Adrenal gland (tissue), 5 donors: ENCODE measurements around the gene HYCC1.

Experiments used
- CTCF ChIP-seq, 6 experiments: fragments of 450-650 bp in 4 of 6; fragments of 200-600 bp in 2 of 6; sonication (generic) in 1 of 6; IDR thresholded peaks; 1 replicate in 5 of 6; 2 replicates in 1 of 6; pipeline versions ENCODE4 v1.5.1 to v1.8.0; 2016 to 2021; ENCODE audit warnings: antibody characterized with exemption in 6 of 6, mild to moderate bottlenecking in 2 of 6, moderate library complexity in 1 of 6
- POLR2A ChIP-seq, 2 donors: fragments of 450-650 bp; IDR thresholded peaks; one replicate each; pipeline ENCODE4 v1.6.1; 2017; ENCODE audit warnings: antibody characterized with exemption in 2 of 2, mild to moderate bottlenecking in 2 of 2, moderate library complexity in 1 of 2
- donor health status: DM: no; HTN: no; CAD: no.

- no peak for TF ChIP-seq CTCF (IDR thresholded peaks at IDR 0.05)
- TF ChIP-seq POLR2A (IDR thresholded peaks at IDR 0.05), result no peak
Observed at GRCh38 chr7:23016345-23017253, 2.7 kb upstream of the HYCC1 start.
